K562 (cell line): Measurements from ENCODE around the gene CENPE. TPM values are rescaled to one million over a fixed set of nuclear protein-coding genes. Genes with fewer than 3 reads are reported as not detected.

Source experiments
- ADNP ChIP-seq: fragments of 200-800 bp; sonication (Bioruptor generic); IDR thresholded peaks from 2 replicates; pipeline ENCODE4 v1.6.1; 2016; ENCODE audit warnings: missing genetic modification characterization, missing compliant biosample characterization
- ATF1 ChIP-seq, 2 experiments: fragments of 450-650 bp in 1 of 2; IDR thresholded peaks; 2 replicates each; pipeline ENCODE4 v1.6.1; 2016; ENCODE audit warnings: missing compliant biosample characterization in 1 of 2, missing genetic modification characterization in 1 of 2
- CBFB ChIP-seq: sonication (generic); formaldehyde crosslinking; IDR thresholded peaks from 2 replicates; pipeline ENCODE4 v1.4.0; 2020; ENCODE audit warnings: mild to moderate bottlenecking, missing genetic modification reagents
- DNMT1 ChIP-seq: fragments of 450-650 bp; IDR thresholded peaks from 2 replicates; pipeline ENCODE4 v1.6.1; 2016; ENCODE audit warnings: antibody characterized with exemption, mild to moderate bottlenecking
- ELF4 ChIP-seq: fragments of 450-650 bp; formaldehyde crosslinking; IDR thresholded peaks from 2 replicates; pipeline ENCODE4 v1.4.0; 2022; ENCODE audit warnings: missing genetic modification characterization
- KLF1 ChIP-seq: fragments of 450-650 bp; IDR thresholded peaks from 2 replicates; pipeline ENCODE4 v1.6.1; 2016; ENCODE audit warnings: missing genetic modification characterization, missing compliant biosample characterization
- MED1 ChIP-seq: sonication (generic); formaldehyde crosslinking; IDR thresholded peaks from 2 replicates; pipeline ENCODE4 v1.8.1; 2023; ENCODE audit warnings: missing genetic modification reagents, borderline replicate concordance
- MEIS2 ChIP-seq: fragments of 450-650 bp; IDR thresholded peaks from 2 replicates; pipeline ENCODE4 v1.6.1; 2014; ENCODE audit warnings: mild to moderate bottlenecking; ENCODE audit not compliant: partially characterized antibody
- PCBP1 ChIP-seq: fragments of 200-400 bp; formaldehyde crosslinking; IDR thresholded peaks from 2 replicates; pipeline ENCODE4 v1.6.1; 2018; ENCODE audit warnings: mild to moderate bottlenecking, low read depth, low read length; ENCODE audit not compliant: poor library complexity, severe bottlenecking
- SRSF7 ChIP-seq: fragments of 200-400 bp; formaldehyde crosslinking; optimal IDR thresholded peaks from 2 replicates; pipeline ENCODE3; 2017; ENCODE audit warnings: mild to moderate bottlenecking, low read depth, low read length
- TAF1 ChIP-seq: IDR thresholded peaks from 2 replicates; pipeline ENCODE4 v1.6.1; 2011; ENCODE audit warnings: mild to moderate bottlenecking, low read length, moderate library complexity; ENCODE audit not compliant: insufficient read depth, control insufficient read depth, severe bottlenecking; ENCODE audit errors: extremely low read depth
- TAF7 ChIP-seq: fragments of 450-650 bp; IDR thresholded peaks from 2 replicates; pipeline ENCODE4 v1.6.1; 2016; ENCODE audit warnings: missing genetic modification characterization, missing compliant biosample characterization
- ZNF23 ChIP-seq: fragments of 250-450 bp; sonication (Bioruptor Pico); IDR thresholded peaks from 2 replicates; pipeline ENCODE4 v1.4.0; 2020; ENCODE audit warnings: mild to moderate bottlenecking
- ZNF263 ChIP-seq: sonication (generic); formaldehyde crosslinking; IDR thresholded peaks from 2 replicates; pipeline ENCODE4 v1.8.0; 2022; ENCODE audit warnings: mild to moderate bottlenecking, missing genetic modification reagents, borderline replicate concordance
- polyA plus RNA-seq, 8 experiments: library from polyadenylated mRNA; depleted of rRNA in 4 of 8; stranded (reverse) in 5 of 8; unstranded in 3 of 8; fragments of >200 nt; fragmentation: Nextera tagmentation in 2 of 8; fragmentation: Illumina TruSeq in 1 of 8; extraction: Ambion mirVana in 2 of 8; extraction: Trizol in 1 of 8; gene quantifications; 2 replicates each; pipeline versions ENCODE4 v1.2.1 to v1.2.3, GENCODE V29; 2011 to 2014; ENCODE audit warnings: inconsistent platforms in 1 of 8, missing spikeins in 1 of 8
- total RNA-seq, 7 experiments: library from RNA; depleted of rRNA in 6 of 7; stranded (reverse); fragments of >200 nt in 6 of 7; fragmentation: Illumina TruSeq in 2 of 7; extraction: Trizol in 2 of 7; gene quantifications; 2 replicates each; pipeline versions ENCODE4 v1.2.1 to v1.2.3, GENCODE V29; 2011 to 2021; ENCODE audit warnings: low replicate concordance in 1 of 7
- TF ChIP-seq, protein P1 (sequence below): fragments of 450-650 bp; IDR thresholded peaks from 2 replicates; pipeline ENCODE4 v1.6.1; 2016; ENCODE audit warnings: mild to moderate bottlenecking
- TF ChIP-seq, protein P2 (sequence below): fragments of 250-450 bp; sonication (Bioruptor Pico); IDR thresholded peaks from 2 replicates; pipeline ENCODE4 v1.8.0; 2022; ENCODE audit warnings: inconsistent platforms, mild to moderate bottlenecking, moderate library complexity, borderline replicate concordance
- TF ChIP-seq, protein P3 (sequence below): fragments of 250-450 bp; sonication (Bioruptor Pico); IDR thresholded peaks from 2 replicates; pipeline ENCODE4 v1.4.0; 2020; ENCODE audit warnings: borderline replicate concordance
- TF ChIP-seq, protein P4 (sequence below): fragments of 250-450 bp; sonication (Bioruptor Pico); IDR thresholded peaks from 2 replicates; pipeline ENCODE4 v1.4.0; 2020; ENCODE audit warnings: mild to moderate bottlenecking, moderate library complexity

CENPE gene
- total and polyA plus RNA-seq, 9 of the 15 experiments (the other 6 are each of a cell fraction or from before 2014, with no cell fraction given): 9.9 to 53.2 (median 27.4) TPM

DNA sequence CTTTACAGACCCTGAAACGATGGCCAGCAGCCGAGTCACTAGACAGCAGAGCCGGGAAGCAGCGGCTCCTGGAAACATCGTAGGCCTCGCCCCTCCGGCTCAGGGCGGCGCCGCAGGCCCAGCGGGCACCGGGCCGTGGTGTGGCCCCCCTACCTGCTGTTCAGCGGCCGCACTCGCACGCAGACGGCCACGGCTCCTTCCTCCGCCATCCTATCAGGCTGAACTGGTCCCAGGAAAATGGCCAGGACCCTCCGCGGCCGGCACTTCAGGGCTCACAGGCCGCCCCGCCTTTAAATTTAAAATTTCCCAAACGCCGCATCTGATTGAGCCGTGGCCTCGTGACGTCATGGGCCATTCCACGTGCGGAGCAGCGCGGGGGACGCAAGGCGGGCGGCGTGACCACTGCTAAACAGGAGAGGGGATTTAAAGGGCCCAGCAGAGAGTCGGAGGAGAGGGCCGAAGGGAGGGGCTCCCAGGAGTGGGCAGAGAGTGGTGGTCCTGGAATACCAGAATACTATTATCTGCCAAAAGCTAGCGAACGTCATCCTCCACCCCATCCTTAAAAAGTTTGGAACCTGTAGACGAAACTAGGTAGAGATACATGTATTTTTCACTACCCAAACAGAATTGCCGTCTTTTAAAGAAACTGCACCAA is at the start of gene CENPE (continued):
- TF ChIP-seq, protein P1, sequence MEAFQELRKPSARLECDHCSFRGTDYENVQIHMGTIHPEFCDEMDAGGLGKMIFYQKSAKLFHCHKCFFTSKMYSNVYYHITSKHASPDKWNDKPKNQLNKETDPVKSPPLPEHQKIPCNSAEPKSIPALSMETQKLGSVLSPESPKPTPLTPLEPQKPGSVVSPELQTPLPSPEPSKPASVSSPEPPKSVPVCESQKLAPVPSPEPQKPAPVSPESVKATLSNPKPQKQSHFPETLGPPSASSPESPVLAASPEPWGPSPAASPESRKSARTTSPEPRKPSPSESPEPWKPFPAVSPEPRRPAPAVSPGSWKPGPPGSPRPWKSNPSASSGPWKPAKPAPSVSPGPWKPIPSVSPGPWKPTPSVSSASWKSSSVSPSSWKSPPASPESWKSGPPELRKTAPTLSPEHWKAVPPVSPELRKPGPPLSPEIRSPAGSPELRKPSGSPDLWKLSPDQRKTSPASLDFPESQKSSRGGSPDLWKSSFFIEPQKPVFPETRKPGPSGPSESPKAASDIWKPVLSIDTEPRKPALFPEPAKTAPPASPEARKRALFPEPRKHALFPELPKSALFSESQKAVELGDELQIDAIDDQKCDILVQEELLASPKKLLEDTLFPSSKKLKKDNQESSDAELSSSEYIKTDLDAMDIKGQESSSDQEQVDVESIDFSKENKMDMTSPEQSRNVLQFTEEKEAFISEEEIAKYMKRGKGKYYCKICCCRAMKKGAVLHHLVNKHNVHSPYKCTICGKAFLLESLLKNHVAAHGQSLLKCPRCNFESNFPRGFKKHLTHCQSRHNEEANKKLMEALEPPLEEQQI: peak; percentile 99
- TF ChIP-seq TAF7 (tag) (no peak), ADNP (no peak), MEIS2 (no peak), CBFB (CRISPR knock-in tag) (no peak), MED1 (CRISPR knock-in tag) (no peak), ZNF263 (CRISPR knock-in tag) (peak; percentile 16; the same call in 1 of the 2 replicates), ZNF23 (CRISPR knock-in tag) (no peak), KLF1 (tag) (no peak), SRSF7 (no peak), TAF1 (peak; percentile 60), ATF1 (CRISPR knock-in tag; IDR thresholded peaks at IDR 0.05) (peak; percentile 75), ATF1 (tag; IDR thresholded peaks at IDR 0.05) (peak; percentile 100), ELF4 (CRISPR knock-in tag) (no peak), DNMT1 (no peak), PCBP1 (no peak)
- TF ChIP-seq, protein P2, sequence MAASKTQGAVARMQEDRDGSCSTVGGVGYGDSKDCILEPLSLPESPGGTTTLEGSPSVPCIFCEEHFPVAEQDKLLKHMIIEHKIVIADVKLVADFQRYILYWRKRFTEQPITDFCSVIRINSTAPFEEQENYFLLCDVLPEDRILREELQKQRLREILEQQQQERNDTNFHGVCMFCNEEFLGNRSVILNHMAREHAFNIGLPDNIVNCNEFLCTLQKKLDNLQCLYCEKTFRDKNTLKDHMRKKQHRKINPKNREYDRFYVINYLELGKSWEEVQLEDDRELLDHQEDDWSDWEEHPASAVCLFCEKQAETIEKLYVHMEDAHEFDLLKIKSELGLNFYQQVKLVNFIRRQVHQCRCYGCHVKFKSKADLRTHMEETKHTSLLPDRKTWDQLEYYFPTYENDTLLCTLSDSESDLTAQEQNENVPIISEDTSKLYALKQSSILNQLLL (CRISPR knock-in tag): no peak
- TF ChIP-seq, protein P3, sequence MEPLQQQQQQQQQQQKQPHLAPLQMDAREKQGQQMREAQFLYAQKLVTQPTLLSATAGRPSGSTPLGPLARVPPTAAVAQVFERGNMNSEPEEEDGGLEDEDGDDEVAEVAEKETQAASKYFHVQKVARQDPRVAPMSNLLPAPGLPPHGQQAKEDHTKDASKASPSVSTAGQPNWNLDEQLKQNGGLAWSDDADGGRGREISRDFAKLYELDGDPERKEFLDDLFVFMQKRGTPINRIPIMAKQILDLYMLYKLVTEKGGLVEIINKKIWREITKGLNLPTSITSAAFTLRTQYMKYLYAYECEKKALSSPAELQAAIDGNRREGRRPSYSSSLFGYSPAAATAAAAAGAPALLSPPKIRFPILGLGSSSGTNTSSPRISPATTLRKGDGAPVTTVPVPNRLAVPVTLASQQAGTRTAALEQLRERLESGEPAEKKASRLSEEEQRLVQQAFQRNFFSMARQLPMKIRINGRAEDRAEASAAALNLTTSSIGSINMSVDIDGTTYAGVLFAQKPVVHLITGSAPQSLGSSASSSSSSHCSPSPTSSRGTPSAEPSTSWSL: no peak
- TF ChIP-seq, protein P4, sequence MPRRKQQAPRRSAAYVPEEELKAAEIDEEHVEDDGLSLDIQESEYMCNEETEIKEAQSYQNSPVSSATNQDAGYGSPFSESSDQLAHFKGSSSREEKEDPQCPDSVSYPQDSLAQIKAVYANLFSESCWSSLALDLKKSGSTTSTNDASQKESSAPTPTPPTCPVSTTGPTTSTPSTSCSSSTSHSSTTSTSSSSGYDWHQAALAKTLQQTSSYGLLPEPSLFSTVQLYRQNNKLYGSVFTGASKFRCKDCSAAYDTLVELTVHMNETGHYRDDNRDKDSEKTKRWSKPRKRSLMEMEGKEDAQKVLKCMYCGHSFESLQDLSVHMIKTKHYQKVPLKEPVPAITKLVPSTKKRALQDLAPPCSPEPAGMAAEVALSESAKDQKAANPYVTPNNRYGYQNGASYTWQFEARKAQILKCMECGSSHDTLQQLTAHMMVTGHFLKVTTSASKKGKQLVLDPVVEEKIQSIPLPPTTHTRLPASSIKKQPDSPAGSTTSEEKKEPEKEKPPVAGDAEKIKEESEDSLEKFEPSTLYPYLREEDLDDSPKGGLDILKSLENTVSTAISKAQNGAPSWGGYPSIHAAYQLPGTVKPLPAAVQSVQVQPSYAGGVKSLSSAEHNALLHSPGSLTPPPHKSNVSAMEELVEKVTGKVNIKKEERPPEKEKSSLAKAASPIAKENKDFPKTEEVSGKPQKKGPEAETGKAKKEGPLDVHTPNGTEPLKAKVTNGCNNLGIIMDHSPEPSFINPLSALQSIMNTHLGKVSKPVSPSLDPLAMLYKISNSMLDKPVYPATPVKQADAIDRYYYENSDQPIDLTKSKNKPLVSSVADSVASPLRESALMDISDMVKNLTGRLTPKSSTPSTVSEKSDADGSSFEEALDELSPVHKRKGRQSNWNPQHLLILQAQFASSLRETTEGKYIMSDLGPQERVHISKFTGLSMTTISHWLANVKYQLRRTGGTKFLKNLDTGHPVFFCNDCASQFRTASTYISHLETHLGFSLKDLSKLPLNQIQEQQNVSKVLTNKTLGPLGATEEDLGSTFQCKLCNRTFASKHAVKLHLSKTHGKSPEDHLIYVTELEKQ (CRISPR knock-in tag): no peak
